Sigmoid colon (tissue), 7 donors: ENCODE measurements around the gene KLHL21. TPM values are rescaled to one million over a fixed set of nuclear protein-coding genes. Genes with fewer than 3 reads are reported as not detected.

Source experiments
- DNase-seq: peaks from one replicate; pipeline ENCODE4 v3.0.0-alpha.2; 2019
- H3K27ac ChIP-seq, 4 donors: fragments of 200-600 bp; sonication (generic); one replicate each; pipeline ENCODE4 v1.5.1; 2016 to 2019; ENCODE audit warnings: mild to moderate bottlenecking in 1 of 4
- H3K27me3 ChIP-seq, 3 donors: fragments of 200-600 bp; sonication (generic); one replicate each; pipeline ENCODE4 v1.5.1; 2019; ENCODE audit warnings: mild to moderate bottlenecking in 1 of 3
- H3K36me3 ChIP-seq, 4 donors: fragments of 200-600 bp; sonication (generic); one replicate each; pipeline ENCODE4 v1.5.1; 2016 to 2019
- H3K4me1 ChIP-seq, 4 donors: fragments of 200-600 bp; sonication (generic); one replicate each; pipeline ENCODE4 v1.5.1; 2017 to 2019
- H3K4me3 ChIP-seq, 4 donors: fragments of 200-600 bp; sonication (generic); one replicate each; pipeline ENCODE4 v1.5.1; 2017 to 2019; ENCODE audit warnings: mild to moderate bottlenecking in 2 of 4, moderate library complexity in 1 of 4
- H3K9me3 ChIP-seq, 4 donors: fragments of 200-600 bp in 3 of 4; sonication (generic) in 3 of 4; one replicate each; pipeline versions ENCODE4 v1.5.1 to v1.6.1; 2013 to 2019
- EP300 ChIP-seq, 4 donors: sonication (generic); formaldehyde crosslinking; IDR thresholded peaks; one replicate each; pipeline ENCODE4 v1.6.1; 2017; ENCODE audit warnings: antibody characterized with exemption in 4 of 4
- POLR2A ChIP-seq, 2 donors: fragments of 450-650 bp; IDR thresholded peaks; one replicate each; pipeline ENCODE4 v1.6.1; 2016; ENCODE audit warnings: antibody characterized with exemption in 2 of 2, mild to moderate bottlenecking in 2 of 2, moderate library complexity in 2 of 2
- POLR2AphosphoS5 ChIP-seq, 4 donors: sonication (generic); formaldehyde crosslinking; IDR thresholded peaks; one replicate each; pipeline ENCODE4 v1.6.1; 2017; ENCODE audit warnings: antibody characterized with exemption in 4 of 4
- WGBS, 2 donors: extraction: QIAGEN DNeasy Blood & Tissue Kit; methylation state at CpG; one replicate each; pipeline ENCODE4 v1.1.7; 2013; 5-methylcytosine and 5-hydroxymethylcytosine counted together
- intact Hi-C: fragments of 100-400 bp; cut with DNase I; formaldehyde crosslinking; loops from one replicate; pipeline ENCODE4 v1.15.1; 2023
- polyA plus RNA-seq, 3 donors: library from polyadenylated mRNA; stranded (reverse); fragments of 200-250 nt; gene quantifications; one replicate each; pipeline ENCODE4 v1.2.3, GENCODE V29; 2013
- total RNA-seq, 4 donors: library from RNA; depleted of rRNA; stranded (reverse); fragments of >200 nt; gene quantifications; one replicate each; pipeline ENCODE4 v1.1.0, GENCODE V29; 2016
- TF ChIP-seq, protein P1 (sequence below), 4 experiments: fragments of 450-650 bp in 3 of 4; fragments of 200-600 bp in 1 of 4; IDR thresholded peaks; one replicate each; pipeline ENCODE4 v1.5.1; 2016 to 2019; ENCODE audit warnings: antibody characterized with exemption in 4 of 4, mild to moderate bottlenecking in 3 of 4, moderate library complexity in 2 of 4
- donor health status: healthy with polysubstance abuse.
- donor health status: Bipolar disorder and iron deficiency.
- donor health status: healthy.

The KLHL21 gene
- total and polyA plus RNA-seq, 7 donors, result 4.8 to 83.6 (median 54.0) TPM

DNA sequence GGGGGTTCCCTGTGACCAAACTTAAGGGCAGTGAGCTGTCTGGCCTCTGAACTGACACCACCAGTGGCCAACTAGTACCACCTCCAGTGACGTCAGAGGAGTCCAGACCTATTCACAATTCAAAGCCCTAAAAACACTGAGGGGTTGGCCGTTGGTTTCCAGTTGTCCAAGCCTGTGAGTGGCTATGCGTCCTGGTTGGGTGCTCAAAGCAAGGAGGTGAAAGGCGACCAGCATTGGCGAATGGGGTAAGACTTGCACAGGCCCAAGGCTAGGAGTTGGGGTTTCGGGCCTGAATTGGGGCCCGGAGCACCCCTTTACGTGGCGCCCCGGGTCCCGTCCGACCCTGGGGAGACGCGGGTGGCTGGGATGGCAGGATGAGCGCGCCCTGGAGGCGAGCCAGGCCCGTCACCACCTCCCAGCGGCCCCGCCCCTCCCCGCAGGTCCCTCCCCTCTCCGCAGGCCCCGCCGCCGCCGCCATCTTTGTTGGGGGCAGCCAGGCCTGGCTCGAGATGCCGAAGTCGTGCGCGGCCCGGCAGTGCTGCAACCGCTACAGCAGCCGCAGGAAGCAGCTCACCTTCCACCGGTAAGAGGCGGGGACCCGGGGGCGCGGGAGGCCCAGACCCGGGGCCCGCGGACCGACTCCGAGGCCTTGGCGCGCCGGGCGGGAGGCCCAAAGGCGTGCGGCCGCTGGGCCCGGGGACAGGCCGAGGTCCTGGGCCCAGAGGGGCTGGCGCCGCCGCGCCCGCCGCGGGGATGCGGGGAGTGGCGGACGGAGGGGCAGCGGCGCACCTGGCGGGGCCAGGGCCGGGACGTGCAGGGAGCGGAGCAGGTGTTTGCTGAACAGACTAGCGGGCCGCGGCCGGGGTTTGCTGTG is 22.3 kb upstream of the KLHL21 start, which contains the start of gene THAP3:
Gene THAP3 (plus strand): TSS at position 159 of the 874 bp plus-strand sequence. CDS start 351 bp downstream, at position 510.
- peaks cover 0 to 48% (median 40%) of the 10 kb centered on the region in 4 donors for H3K4me1 ChIP-seq
- TF ChIP-seq EP300 (IDR thresholded peaks at IDR 0.05) (no peak), POLR2AphosphoS5 (IDR thresholded peaks at IDR 0.05) (peak; percentile 25 to 77 (median 47))
- no peaks in the 10 kb centered on the region for H3K27me3 ChIP-seq
- WGBS, 2 donors, result 1 to 2% methylated on average over 73 of the region's 73 CpGs
- peak within 1 kb of the TSS; percentile 88 to 94 (median 92) for H3K27ac ChIP-seq
- peak; percentile 95 for DNase-seq
- H3K36me3 ChIP-seq, result peaks cover 17 to 60% (median 38%) of the 10 kb centered on the region in 4 donors
- peak within 1 kb of the TSS; percentile 63 to 78 (median 74) for H3K4me3 ChIP-seq
- H3K9me3 ChIP-seq, result no peaks in the 10 kb centered on the region
- intact Hi-C loops, result loop anchor here (1.0 to 10.0 kb wide), 3 partner anchors 22 to 230 kb away; partner anchors contain the start of gene ACOT7

- no peak for DNase-seq
- peak overlapping the region; percentile 88 to 94 (median 92) for H3K27ac ChIP-seq
- intact Hi-C loops, result loop anchor here (10.0 kb wide), 1 partner anchor 229 kb away; the partner anchor contains the start of gene ACOT7
- TF ChIP-seq EP300 (IDR thresholded peaks at IDR 0.05) (no peak), POLR2AphosphoS5 (IDR thresholded peaks at IDR 0.05) (no peak), POLR2A (IDR thresholded peaks at IDR 0.05) (no peak)
- TF ChIP-seq, protein P1, sequence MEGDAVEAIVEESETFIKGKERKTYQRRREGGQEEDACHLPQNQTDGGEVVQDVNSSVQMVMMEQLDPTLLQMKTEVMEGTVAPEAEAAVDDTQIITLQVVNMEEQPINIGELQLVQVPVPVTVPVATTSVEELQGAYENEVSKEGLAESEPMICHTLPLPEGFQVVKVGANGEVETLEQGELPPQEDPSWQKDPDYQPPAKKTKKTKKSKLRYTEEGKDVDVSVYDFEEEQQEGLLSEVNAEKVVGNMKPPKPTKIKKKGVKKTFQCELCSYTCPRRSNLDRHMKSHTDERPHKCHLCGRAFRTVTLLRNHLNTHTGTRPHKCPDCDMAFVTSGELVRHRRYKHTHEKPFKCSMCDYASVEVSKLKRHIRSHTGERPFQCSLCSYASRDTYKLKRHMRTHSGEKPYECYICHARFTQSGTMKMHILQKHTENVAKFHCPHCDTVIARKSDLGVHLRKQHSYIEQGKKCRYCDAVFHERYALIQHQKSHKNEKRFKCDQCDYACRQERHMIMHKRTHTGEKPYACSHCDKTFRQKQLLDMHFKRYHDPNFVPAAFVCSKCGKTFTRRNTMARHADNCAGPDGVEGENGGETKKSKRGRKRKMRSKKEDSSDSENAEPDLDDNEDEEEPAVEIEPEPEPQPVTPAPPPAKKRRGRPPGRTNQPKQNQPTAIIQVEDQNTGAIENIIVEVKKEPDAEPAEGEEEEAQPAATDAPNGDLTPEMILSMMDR (IDR thresholded peaks at IDR 0.05), result no peak
- 86 to 87% methylated on average over 14 of the region's 14 CpGs for WGBS, 2 donors
- peaks cover 24 to 58% (median 34%) of the 10 kb centered on the region in 4 donors for H3K36me3 ChIP-seq
- peaks cover 0 to 45% (median 40%) of the 10 kb centered on the region in 4 donors for H3K4me1 ChIP-seq
- no peak overlapping the region for H3K4me3 ChIP-seq
- no peaks in the 10 kb centered on the region for H3K9me3 ChIP-seq
- H3K27me3 ChIP-seq, result no peaks in the 10 kb centered on the region
Observed at GRCh38 chr1:6623269-6623965, 20.7 kb upstream of the KLHL21 start.

- no peaks in the 10 kb centered on the region for H3K27me3 ChIP-seq
- H3K27ac ChIP-seq, result peak overlapping the region; percentile 88 to 94 (median 92)
- no peaks in the 10 kb centered on the region for H3K9me3 ChIP-seq
- 88 to 91% methylated on average over 10 of the region's 10 CpGs for WGBS, 2 donors
- no peak for TF ChIP-seq EP300 (IDR thresholded peaks at IDR 0.05)
- no peak for TF ChIP-seq POLR2AphosphoS5 (IDR thresholded peaks at IDR 0.05)
- no peak for TF ChIP-seq POLR2A (IDR thresholded peaks at IDR 0.05)
- TF ChIP-seq, protein P1 (IDR thresholded peaks at IDR 0.05), result no peak
- DNase-seq, result no peak
- no peak overlapping the region for H3K4me3 ChIP-seq
- intact Hi-C loops, result loop anchor here (10.0 kb wide), 1 partner anchor 228 kb away; the partner anchor contains the start of gene ACOT7
- H3K36me3 ChIP-seq, result peaks cover 24 to 59% (median 33%) of the 10 kb centered on the region in 4 donors
- peaks cover 0 to 45% (median 40%) of the 10 kb centered on the region in 4 donors for H3K4me1 ChIP-seq
Observed at GRCh38 chr1:6622396-6623152, 19.9 kb upstream of the KLHL21 start.

- Histone ChIP-seq H3K27ac (peak overlapping the region in 3 of 4 donors; percentile 43 to 94 (median 92)), H3K9me3 (no peaks in the 10 kb centered on the region), H3K27me3 (no peaks in the 10 kb centered on the region), H3K4me3 (no peak overlapping the region), H3K4me1 (peaks cover 0 to 44% (median 42%) of the 10 kb centered on the region in 4 donors), H3K36me3 (peaks cover 24 to 63% (median 33%) of the 10 kb centered on the region in 4 donors)
- WGBS, 2 donors, result 93 to 95% methylated on average over 41 of the region's 41 CpGs
- TF ChIP-seq, protein P1 (IDR thresholded peaks at IDR 0.05), result no peak
- TF ChIP-seq EP300 (IDR thresholded peaks at IDR 0.05) (no peak), POLR2AphosphoS5 (IDR thresholded peaks at IDR 0.05) (no peak), POLR2A (IDR thresholded peaks at IDR 0.05) (no peak)
- intact Hi-C loops, result loop anchor here (10.0 kb wide), 1 partner anchor 227 kb away; the partner anchor contains the start of gene ACOT7
- no peak for DNase-seq
Observed at GRCh38 chr1:6621429-6622391, 19.0 kb upstream of the KLHL21 start.
